ENCODE results near the gene OR2T4.

The OR2T4 gene

GRCh38 chr1:248366609-248367008 is 5.1 kb downstream of the OR2T4 start:
- H2AFZ ChIP-seq (ENCODE audit: low read length) = no peak overlapping the region
- H3K4me2 ChIP-seq (ENCODE audit: low read length) = no peak overlapping the region
- no peaks in the 10 kb centered on the region for H3K36me3 ChIP-seq (ENCODE audit: insufficient read depth, low read length)

DNA sequence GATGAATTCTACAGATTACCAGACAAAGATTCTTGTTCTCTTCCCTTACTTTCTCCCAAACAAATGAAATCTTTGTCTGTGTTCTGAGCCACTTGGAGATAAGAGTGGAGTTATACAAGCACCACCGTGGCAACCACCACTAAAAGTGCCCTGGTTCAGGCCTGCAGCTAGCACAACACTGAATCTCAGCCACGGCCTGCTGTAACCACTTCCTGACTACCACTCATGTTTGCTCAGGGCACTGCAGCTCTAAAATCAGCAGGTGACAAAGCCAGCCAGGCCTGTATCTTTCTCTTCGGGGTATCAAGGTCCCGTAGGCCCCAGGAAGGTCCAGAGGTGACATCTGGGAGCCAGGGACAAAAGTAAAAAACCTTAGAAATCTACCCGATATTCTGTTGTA is 10.9 kb downstream of the OR2T4 start:
- H3K4me1 ChIP-seq (ENCODE audit: insufficient read depth, low read length, severe bottlenecking) = no peaks in the 10 kb centered on the region
- H3K9ac ChIP-seq (ENCODE audit: low read length) = no peak overlapping the region
- no peaks in the 10 kb centered on the region for H4K20me1 ChIP-seq (ENCODE audit: insufficient read depth, low read length)
- H3F3A ChIP-seq (ENCODE audit: insufficient read depth, low read length) = no peaks in the 10 kb centered on the region
- H3K36me3 ChIP-seq (ENCODE audit: insufficient read depth, low read length) = no peaks in the 10 kb centered on the region
- no peak overlapping the region for H3K4me2 ChIP-seq (ENCODE audit: low read length)
- H3K9me3 ChIP-seq (ENCODE audit: low read length) = no peaks in the 10 kb centered on the region
- H2AFZ ChIP-seq (ENCODE audit: low read length) = no peak overlapping the region
- H3K79me2 ChIP-seq (ENCODE audit: insufficient read depth, low read length) = no peaks in the 10 kb centered on the region
- no peaks in the 10 kb centered on the region for H3K27me3 ChIP-seq (ENCODE audit: insufficient read depth, low read length)
- no peak overlapping the region for H3K4me3 ChIP-seq (ENCODE audit: low read depth, low read length, poor library complexity, severe bottlenecking)
- no peaks in the 10 kb centered on the region for H3K9me2 ChIP-seq (ENCODE audit: low read depth, low read length)
- no peak overlapping the region for H3K27ac ChIP-seq (ENCODE audit: low read depth, low read length, poor library complexity, severe bottlenecking)
- no peak for TF ChIP-seq EZH2 (IDR thresholded peaks at IDR 0.05; ENCODE audit: borderline replicate concordance, low read length)
- TF ChIP-seq, protein P1, sequence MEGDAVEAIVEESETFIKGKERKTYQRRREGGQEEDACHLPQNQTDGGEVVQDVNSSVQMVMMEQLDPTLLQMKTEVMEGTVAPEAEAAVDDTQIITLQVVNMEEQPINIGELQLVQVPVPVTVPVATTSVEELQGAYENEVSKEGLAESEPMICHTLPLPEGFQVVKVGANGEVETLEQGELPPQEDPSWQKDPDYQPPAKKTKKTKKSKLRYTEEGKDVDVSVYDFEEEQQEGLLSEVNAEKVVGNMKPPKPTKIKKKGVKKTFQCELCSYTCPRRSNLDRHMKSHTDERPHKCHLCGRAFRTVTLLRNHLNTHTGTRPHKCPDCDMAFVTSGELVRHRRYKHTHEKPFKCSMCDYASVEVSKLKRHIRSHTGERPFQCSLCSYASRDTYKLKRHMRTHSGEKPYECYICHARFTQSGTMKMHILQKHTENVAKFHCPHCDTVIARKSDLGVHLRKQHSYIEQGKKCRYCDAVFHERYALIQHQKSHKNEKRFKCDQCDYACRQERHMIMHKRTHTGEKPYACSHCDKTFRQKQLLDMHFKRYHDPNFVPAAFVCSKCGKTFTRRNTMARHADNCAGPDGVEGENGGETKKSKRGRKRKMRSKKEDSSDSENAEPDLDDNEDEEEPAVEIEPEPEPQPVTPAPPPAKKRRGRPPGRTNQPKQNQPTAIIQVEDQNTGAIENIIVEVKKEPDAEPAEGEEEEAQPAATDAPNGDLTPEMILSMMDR (IDR thresholded peaks at IDR 0.05; ENCODE audit: low read length) = no peak

More at GRCh38 chr1:248366609-248367008, 5.1 kb downstream of the OR2T4 start:
- Histone ChIP-seq H3K9ac (ENCODE audit: low read length) (no peak overlapping the region), H3K4me1 (ENCODE audit: insufficient read depth, low read length, severe bottlenecking) (no peaks in the 10 kb centered on the region), H4K20me1 (ENCODE audit: insufficient read depth, low read length) (no peaks in the 10 kb centered on the region), H3K9me2 (ENCODE audit: low read depth, low read length) (no peaks in the 10 kb centered on the region), H3K27ac (ENCODE audit: low read depth, low read length, poor library complexity, severe bottlenecking) (no peak overlapping the region), H3K79me2 (ENCODE audit: insufficient read depth, low read length) (no peaks in the 10 kb centered on the region), H3K27me3 (ENCODE audit: insufficient read depth, low read length) (no peaks in the 10 kb centered on the region), H3K9me3 (ENCODE audit: low read length) (no peaks in the 10 kb centered on the region), H3F3A (ENCODE audit: insufficient read depth, low read length) (no peaks in the 10 kb centered on the region), H3K4me3 (ENCODE audit: low read depth, low read length, poor library complexity, severe bottlenecking) (no peak overlapping the region)
- no peak for TF ChIP-seq EZH2 (IDR thresholded peaks at IDR 0.05; ENCODE audit: borderline replicate concordance, low read length)
- TF ChIP-seq, protein P1 (IDR thresholded peaks at IDR 0.05; ENCODE audit: low read length) = no peak

- no peak overlapping the region for H3K27ac ChIP-seq (ENCODE audit: low read depth, low read length, poor library complexity, severe bottlenecking)
- no peak overlapping the region for H3K4me3 ChIP-seq (ENCODE audit: low read depth, low read length, poor library complexity, severe bottlenecking)
- H2AFZ ChIP-seq (ENCODE audit: low read length) = no peak overlapping the region
- H3K36me3 ChIP-seq (ENCODE audit: insufficient read depth, low read length) = no peaks in the 10 kb centered on the region
- TF ChIP-seq, protein P1 (IDR thresholded peaks at IDR 0.05; ENCODE audit: low read length) = no peak
- TF ChIP-seq EZH2 (IDR thresholded peaks at IDR 0.05; ENCODE audit: borderline replicate concordance, low read length) = no peak
- no peaks in the 10 kb centered on the region for H3K4me1 ChIP-seq (ENCODE audit: insufficient read depth, low read length, severe bottlenecking)
- H3K27me3 ChIP-seq (ENCODE audit: insufficient read depth, low read length) = no peaks in the 10 kb centered on the region
- no peaks in the 10 kb centered on the region for H3F3A ChIP-seq (ENCODE audit: insufficient read depth, low read length)
- H4K20me1 ChIP-seq (ENCODE audit: insufficient read depth, low read length) = no peaks in the 10 kb centered on the region
- no peaks in the 10 kb centered on the region for H3K9me3 ChIP-seq (ENCODE audit: low read length)
- no peaks in the 10 kb centered on the region for H3K79me2 ChIP-seq (ENCODE audit: insufficient read depth, low read length)
- H3K9me2 ChIP-seq (ENCODE audit: low read depth, low read length) = no peaks in the 10 kb centered on the region
- no peak overlapping the region for H3K9ac ChIP-seq (ENCODE audit: low read length)
- H3K4me2 ChIP-seq (ENCODE audit: low read length) = no peak overlapping the region
Measured at GRCh38 chr1:248373761-248374160, 12.3 kb downstream of the OR2T4 start.

Data from OCI-LY1 (cell line).